HEK293T (cell line): ENCODE measurements around the gene PEA15.

Experiments used
- CTCF ChIA-PET: fragments of 350-600 bp; formaldehyde crosslinking; extraction: SDS; loops from one replicate; lab custom pipeline; 2021; ENCODE audit warnings: antibody characterized with exemption, inconsistent platforms; lab: Yijun Ruan, JAX
- POLR2A ChIA-PET: fragments of 350-600 bp; formaldehyde crosslinking; extraction: SDS; loops from one replicate; lab custom pipeline; 2020; ENCODE audit warnings: antibody characterized with exemption, inconsistent platforms; lab: Yijun Ruan, JAX
- DNase-seq: peaks from one replicate; pipeline ENCODE4 v3.0.0; 2012; ENCODE audit warnings: mixed read lengths; ENCODE audit errors: extremely low spot score
- ARNT ChIP-seq: fragments of 450-650 bp; IDR thresholded peaks from 2 replicates; pipeline ENCODE4 v1.6.1; 2017; ENCODE audit warnings: mild to moderate bottlenecking
- BHLHE40 ChIP-seq: fragments of 450-650 bp; IDR thresholded peaks from 2 replicates; pipeline ENCODE4 v1.6.1; 2016; ENCODE audit warnings: mild to moderate bottlenecking, moderate library complexity, borderline replicate concordance
- CTBP1 ChIP-seq: fragments of 450-650 bp; IDR thresholded peaks from 2 replicates; pipeline ENCODE4 v1.6.1; 2016; ENCODE audit warnings: borderline replicate concordance
- ELF4 ChIP-seq: fragments of 450-650 bp; IDR thresholded peaks from 2 replicates; pipeline ENCODE4 v1.6.1; 2017; ENCODE audit warnings: antibody characterized with exemption
- FOXA1 ChIP-seq: fragments of 450-650 bp; IDR thresholded peaks from 2 replicates; pipeline ENCODE4 v1.6.1; 2016; ENCODE audit warnings: mild to moderate bottlenecking
- FOXK2 ChIP-seq: fragments of 450-650 bp; IDR thresholded peaks from 2 replicates; pipeline ENCODE4 v1.6.1; 2016; ENCODE audit warnings: mild to moderate bottlenecking
- FOXM1 ChIP-seq: fragments of 450-650 bp; IDR thresholded peaks from 2 replicates; pipeline ENCODE4 v1.6.1; 2017; ENCODE audit warnings: mild to moderate bottlenecking, borderline replicate concordance
- HDGF ChIP-seq: fragments of 450-650 bp; IDR thresholded peaks from 2 replicates; pipeline ENCODE4 v1.6.1; 2017; ENCODE audit warnings: antibody characterized with exemption, borderline replicate concordance
- L3MBTL2 ChIP-seq: fragments of 450-650 bp; conservative IDR thresholded peaks from 2 replicates; pipeline ENCODE4 v1.6.1; 2016; ENCODE audit warnings: mild to moderate bottlenecking
- LEF1 ChIP-seq: fragments of 450-650 bp; IDR thresholded peaks from 2 replicates; pipeline ENCODE4 v1.6.1; 2017; ENCODE audit warnings: mild to moderate bottlenecking, borderline replicate concordance
- NFRKB ChIP-seq: fragments of 450-650 bp; IDR thresholded peaks from 2 replicates; pipeline ENCODE4 v1.6.1; 2016; ENCODE audit warnings: mild to moderate bottlenecking, moderate library complexity
- PKNOX1 ChIP-seq: fragments of 450-650 bp; IDR thresholded peaks from 2 replicates; pipeline ENCODE4 v1.6.1; 2016
- SP1 ChIP-seq: fragments of 450-650 bp; IDR thresholded peaks from 2 replicates; pipeline ENCODE4 v1.6.1; 2017
- SUZ12 ChIP-seq: fragments of 450-650 bp; IDR thresholded peaks from 2 replicates; pipeline ENCODE4 v1.6.1; 2016; ENCODE audit warnings: mild to moderate bottlenecking
- TARDBP ChIP-seq: fragments of 450-650 bp; IDR thresholded peaks from 2 replicates; pipeline ENCODE4 v1.6.1; 2016
- ZNF384 ChIP-seq: fragments of 450-650 bp; IDR thresholded peaks from 2 replicates; pipeline ENCODE4 v1.6.1; 2016

The PEA15 gene

GRCh38 chr1:160177231-160177630 is 28.0 kb upstream of the PEA15 start:
- POLR2A ChIA-PET = no interaction called here
- CTCF ChIA-PET = interaction anchor here (1.1 kb wide), 1 partner anchor 131 kb away, joined by 3 read pairs; no protein-coding TSS in a partner anchor
- no peak for DNase-seq
- no peak for TF ChIP-seq LEF1
- no peak for TF ChIP-seq ARNT
- TF ChIP-seq ELF4 = no peak
- no peak for TF ChIP-seq CTBP1
- no peak for TF ChIP-seq FOXM1
- TF ChIP-seq HDGF = no peak

GRCh38 chr1:160177667-160178066 is 27.5 kb upstream of the PEA15 start:
- TF ChIP-seq HDGF (no peak), FOXM1 (no peak), TARDBP (no peak), ARNT (no peak), LEF1 (no peak), SUZ12 (no peak), BHLHE40 (no peak), PKNOX1 (no peak), ZNF384 (no peak), CTBP1 (no peak), FOXA1 (no peak), NFRKB (no peak)
- DNase-seq = no peak
- ChIA-PET POLR2A (no interaction called here), CTCF (interaction anchor here (1.1 kb wide), 1 partner anchor 131 kb away, joined by 3 read pairs; no protein-coding TSS in a partner anchor)

DNA sequence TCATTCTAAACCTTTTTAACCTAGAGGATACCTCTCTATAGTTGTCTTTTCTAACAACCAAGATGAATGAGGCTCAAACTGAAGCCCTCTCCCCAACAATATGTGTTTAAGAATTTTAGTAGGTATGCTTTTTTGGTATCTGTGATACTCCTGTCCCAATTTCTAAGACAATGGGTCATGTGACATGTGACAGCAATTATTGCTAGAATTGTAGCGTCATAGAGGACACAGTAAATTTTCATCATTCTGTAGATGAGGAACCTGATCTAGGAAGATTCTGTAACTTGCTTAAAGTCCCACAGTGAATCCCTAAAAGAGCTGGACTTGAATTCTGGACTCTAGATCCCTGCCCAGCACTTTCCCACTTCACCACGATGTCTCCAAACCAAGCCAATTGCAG is 26.5 kb upstream of the PEA15 start:
- CTCF ChIA-PET = no interaction called here
- POLR2A ChIA-PET = no interaction called here
- no peak for TF ChIP-seq FOXA1
- no peak for TF ChIP-seq FOXM1
- no peak for TF ChIP-seq L3MBTL2
- TF ChIP-seq SP1 = no peak
- no peak for TF ChIP-seq CTBP1
- TF ChIP-seq LEF1 = no peak
- no peak for TF ChIP-seq TARDBP
- TF ChIP-seq BHLHE40 = no peak
- TF ChIP-seq NFRKB = no peak
- TF ChIP-seq ELF4 = no peak
- TF ChIP-seq PKNOX1 = no peak
- no peak for TF ChIP-seq SUZ12
- TF ChIP-seq ARNT = no peak
- no peak for TF ChIP-seq HDGF
- no peak for TF ChIP-seq FOXK2
- no peak for TF ChIP-seq ZNF384
- no peak for DNase-seq

DNA sequence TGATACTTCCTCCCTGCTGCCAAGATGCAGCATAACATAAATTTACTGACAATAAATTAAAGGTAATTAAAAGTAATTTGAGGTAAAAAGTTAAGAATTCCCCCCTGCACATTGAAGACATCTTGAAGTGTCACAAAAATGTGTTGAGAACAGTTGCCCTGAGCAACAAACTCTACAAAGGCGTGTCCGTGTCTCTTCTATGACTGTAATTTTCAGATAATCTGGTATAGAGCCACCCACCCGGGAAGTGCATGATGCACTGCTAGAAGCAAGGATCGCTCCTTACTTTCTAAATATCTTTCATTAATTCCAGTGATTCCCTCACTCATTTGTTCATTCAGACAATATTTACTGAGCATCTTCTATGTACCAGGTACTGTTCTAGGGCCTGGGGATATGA is 25.8 kb upstream of the PEA15 start:
- ChIA-PET POLR2A (no interaction called here), CTCF (no interaction called here)
- DNase-seq = no peak
- TF ChIP-seq LEF1 = no peak
- no peak for TF ChIP-seq NFRKB
- no peak for TF ChIP-seq ZNF384
- no peak for TF ChIP-seq ARNT
- TF ChIP-seq FOXM1 = no peak
- TF ChIP-seq CTBP1 = no peak
- TF ChIP-seq TARDBP = no peak
- TF ChIP-seq FOXA1 = no peak
- no peak for TF ChIP-seq L3MBTL2
- TF ChIP-seq BHLHE40 = no peak
- TF ChIP-seq FOXK2 = no peak
- TF ChIP-seq SUZ12 = no peak

DNA sequence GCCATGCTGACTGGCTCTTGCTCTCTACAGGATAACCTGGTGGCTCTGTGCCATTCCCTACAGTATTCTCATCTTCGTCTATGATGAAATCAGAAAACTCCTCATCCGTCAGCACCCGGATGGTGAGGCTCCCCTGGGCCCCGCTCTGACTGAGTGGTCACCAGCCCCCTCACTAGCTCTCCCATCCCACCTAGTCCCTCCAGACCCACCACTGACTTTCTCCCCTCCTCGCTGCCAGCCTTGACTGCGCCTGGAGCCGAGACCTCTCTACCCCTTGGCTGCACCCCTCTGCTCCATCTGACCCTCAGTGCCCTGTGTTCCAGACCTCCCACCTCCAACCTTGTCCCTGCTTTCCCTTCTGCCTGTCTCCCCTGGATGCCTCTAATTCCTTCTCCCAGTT is 18.9 kb upstream of the PEA15 start:
- no peak for DNase-seq
- TF ChIP-seq ZNF384 (no peak), L3MBTL2 (no peak), BHLHE40 (no peak), HDGF (no peak)
- ChIA-PET CTCF (no interaction called here), POLR2A (no interaction called here)

GRCh38 chr1:160186729-160187128 is 18.5 kb upstream of the PEA15 start:
- no peak for DNase-seq
- no peak for TF ChIP-seq FOXA1
- no peak for TF ChIP-seq SP1
- no peak for TF ChIP-seq ELF4
- TF ChIP-seq CTBP1 = no peak
- TF ChIP-seq L3MBTL2 = no peak
- TF ChIP-seq TARDBP = no peak
- no peak for TF ChIP-seq ARNT
- no peak for TF ChIP-seq FOXM1
- TF ChIP-seq NFRKB = no peak
- TF ChIP-seq BHLHE40 = no peak
- no peak for TF ChIP-seq HDGF
- TF ChIP-seq FOXK2 = no peak
- no peak for TF ChIP-seq ZNF384
- ChIA-PET CTCF (no interaction called here), POLR2A (no interaction called here)

GRCh38 chr1:160187407-160187806 is 17.8 kb upstream of the PEA15 start:
- ChIA-PET POLR2A (no interaction called here), CTCF (no interaction called here)
- no peak for DNase-seq
- TF ChIP-seq TARDBP = no peak
- TF ChIP-seq ARNT = no peak
- TF ChIP-seq ZNF384 = no peak
- no peak for TF ChIP-seq FOXM1
- TF ChIP-seq ELF4 = no peak
- no peak for TF ChIP-seq BHLHE40
- no peak for TF ChIP-seq CTBP1
- no peak for TF ChIP-seq FOXA1
- TF ChIP-seq LEF1 = no peak
- TF ChIP-seq NFRKB = no peak
